Measurements from ENCODE around the gene LTBP1. TPM values are rescaled to one million over a fixed set of nuclear protein-coding genes. Genes with fewer than 3 reads are reported as not detected.

The LTBP1 gene
- polyA plus RNA-seq, 2 donors = 4.3 to 13.9 TPM

- Histone ChIP-seq H3K4me1 (ENCODE audit: control insufficient read depth in 2 of 2, insufficient read depth in 2 of 2, low read length in 1 of 2) (no peaks in the 10 kb centered on the region), H3K27me3 (ENCODE audit: control insufficient read depth in 1 of 2, insufficient read depth in 2 of 2, low read length in 2 of 2) (no peaks in the 10 kb centered on the region), H3K27ac (ENCODE audit: low read depth in 2 of 2, low read length in 1 of 2) (no peak overlapping the region), H3K9me3 (ENCODE audit: control insufficient read depth in 2 of 2, insufficient read depth in 1 of 2, low read depth in 1 of 2, low read length in 1 of 2) (no peaks in the 10 kb centered on the region), H3K36me3 (ENCODE audit: control insufficient read depth in 2 of 2, insufficient read depth in 2 of 2, low read length in 1 of 2) (no peaks in the 10 kb centered on the region), H3K4me3 (ENCODE audit: low read depth in 1 of 2, low read length in 2 of 2) (no peak overlapping the region)
- 46 to 62% methylated on average over 2 of the region's 2 CpGs for WGBS, 2 donors
These were observed 67.5 kb downstream of the LTBP1 start for GRCh38 chr2:33014268-33014667.

- H3K27ac ChIP-seq (ENCODE audit: low read depth in 2 of 2, low read length in 1 of 2) = peak overlapping the region; percentile 1 to 75
- no peak overlapping the region for H3K4me3 ChIP-seq (ENCODE audit: low read depth in 1 of 2, low read length in 2 of 2)
- no peaks in the 10 kb centered on the region for H3K4me1 ChIP-seq (ENCODE audit: control insufficient read depth in 2 of 2, insufficient read depth in 2 of 2, low read length in 1 of 2)
- H3K27me3 ChIP-seq (ENCODE audit: control insufficient read depth in 1 of 2, insufficient read depth in 2 of 2, low read length in 2 of 2) = no peaks in the 10 kb centered on the region
- H3K9me3 ChIP-seq (ENCODE audit: control insufficient read depth in 2 of 2, insufficient read depth in 1 of 2, low read depth in 1 of 2, low read length in 1 of 2) = no peaks in the 10 kb centered on the region
- 55 to 62% methylated on average over 4 of the region's 4 CpGs for WGBS, 2 donors
- no peaks in the 10 kb centered on the region for H3K36me3 ChIP-seq (ENCODE audit: control insufficient read depth in 2 of 2, insufficient read depth in 2 of 2, low read length in 1 of 2)
These were observed 68.8 kb downstream of the LTBP1 start for GRCh38 chr2:33015421-33016142.

- no peaks in the 10 kb centered on the region for H3K9me3 ChIP-seq (ENCODE audit: control insufficient read depth in 2 of 2, insufficient read depth in 1 of 2, low read depth in 1 of 2, low read length in 1 of 2)
- no peaks in the 10 kb centered on the region for H3K27me3 ChIP-seq (ENCODE audit: control insufficient read depth in 1 of 2, insufficient read depth in 2 of 2, low read length in 2 of 2)
- H3K36me3 ChIP-seq (ENCODE audit: control insufficient read depth in 2 of 2, insufficient read depth in 2 of 2, low read length in 1 of 2) = no peaks in the 10 kb centered on the region
- no peaks in the 10 kb centered on the region for H3K4me1 ChIP-seq (ENCODE audit: control insufficient read depth in 2 of 2, insufficient read depth in 2 of 2, low read length in 1 of 2)
- H3K27ac ChIP-seq (ENCODE audit: low read depth in 2 of 2, low read length in 1 of 2) = no peak overlapping the region
- H3K4me3 ChIP-seq (ENCODE audit: low read depth in 1 of 2, low read length in 2 of 2) = no peak overlapping the region
- 85 to 96% methylated on average over 2 of the region's 2 CpGs for WGBS, 2 donors
These were observed 71.5 kb downstream of the LTBP1 start for GRCh38 chr2:33018271-33018670.

GRCh38 chr2:33019796-33020195, 73.0 kb downstream of the LTBP1 start:
- Histone ChIP-seq H3K27ac (ENCODE audit: low read depth in 2 of 2, low read length in 1 of 2) (no peak overlapping the region), H3K4me3 (ENCODE audit: low read depth in 1 of 2, low read length in 2 of 2) (no peak overlapping the region), H3K9me3 (ENCODE audit: control insufficient read depth in 2 of 2, insufficient read depth in 1 of 2, low read depth in 1 of 2, low read length in 1 of 2) (peaks cover 2 to 3% of the 10 kb centered on the region in 2 donors), H3K4me1 (ENCODE audit: control insufficient read depth in 2 of 2, insufficient read depth in 2 of 2, low read length in 1 of 2) (no peaks in the 10 kb centered on the region), H3K27me3 (ENCODE audit: control insufficient read depth in 1 of 2, insufficient read depth in 2 of 2, low read length in 2 of 2) (no peaks in the 10 kb centered on the region), H3K36me3 (ENCODE audit: control insufficient read depth in 2 of 2, insufficient read depth in 2 of 2, low read length in 1 of 2) (no peaks in the 10 kb centered on the region)
- WGBS, 2 donors = 94 to 96% methylated on average over 7 of the region's 7 CpGs

- Histone ChIP-seq H3K27ac (ENCODE audit: low read depth in 2 of 2, low read length in 1 of 2) (no peak overlapping the region), H3K27me3 (ENCODE audit: control insufficient read depth in 1 of 2, insufficient read depth in 2 of 2, low read length in 2 of 2) (no peaks in the 10 kb centered on the region), H3K4me3 (ENCODE audit: low read depth in 1 of 2, low read length in 2 of 2) (no peak overlapping the region), H3K4me1 (ENCODE audit: control insufficient read depth in 2 of 2, insufficient read depth in 2 of 2, low read length in 1 of 2) (no peaks in the 10 kb centered on the region), H3K36me3 (ENCODE audit: control insufficient read depth in 2 of 2, insufficient read depth in 2 of 2, low read length in 1 of 2) (no peaks in the 10 kb centered on the region), H3K9me3 (ENCODE audit: control insufficient read depth in 2 of 2, insufficient read depth in 1 of 2, low read depth in 1 of 2, low read length in 1 of 2) (peaks cover 3 to 4% of the 10 kb centered on the region in 2 donors)
- 81 to 89% methylated on average over 6 of the region's 6 CpGs for WGBS, 2 donors
These were observed 74.1 kb downstream of the LTBP1 start for GRCh38 chr2:33020883-33021282.

- 58 to 60% methylated on average over 5 of the region's 5 CpGs for WGBS, 2 donors
These were observed 74.9 kb downstream of the LTBP1 start for GRCh38 chr2:33021542-33022227.

GRCh38 chr2:33022395-33022985, 75.7 kb downstream of the LTBP1 start:
- Histone ChIP-seq H3K36me3 (ENCODE audit: control insufficient read depth in 2 of 2, insufficient read depth in 2 of 2, low read length in 1 of 2) (no peaks in the 10 kb centered on the region), H3K9me3 (ENCODE audit: control insufficient read depth in 2 of 2, insufficient read depth in 1 of 2, low read depth in 1 of 2, low read length in 1 of 2) (peaks cover 3 to 4% of the 10 kb centered on the region in 2 donors), H3K27ac (ENCODE audit: low read depth in 2 of 2, low read length in 1 of 2) (no peak overlapping the region), H3K4me3 (ENCODE audit: low read depth in 1 of 2, low read length in 2 of 2) (no peak overlapping the region), H3K4me1 (ENCODE audit: control insufficient read depth in 2 of 2, insufficient read depth in 2 of 2, low read length in 1 of 2) (no peaks in the 10 kb centered on the region), H3K27me3 (ENCODE audit: control insufficient read depth in 1 of 2, insufficient read depth in 2 of 2, low read length in 2 of 2) (no peaks in the 10 kb centered on the region)
- 70 to 81% methylated on average over 2 of the region's 2 CpGs for WGBS, 2 donors

More at GRCh38 chr2:33021542-33022227, 74.9 kb downstream of the LTBP1 start:
- Histone ChIP-seq H3K36me3 (ENCODE audit: control insufficient read depth in 2 of 2, insufficient read depth in 2 of 2, low read length in 1 of 2) (no peaks in the 10 kb centered on the region), H3K27me3 (ENCODE audit: control insufficient read depth in 1 of 2, insufficient read depth in 2 of 2, low read length in 2 of 2) (no peaks in the 10 kb centered on the region), H3K27ac (ENCODE audit: low read depth in 2 of 2, low read length in 1 of 2) (no peak overlapping the region), H3K9me3 (ENCODE audit: control insufficient read depth in 2 of 2, insufficient read depth in 1 of 2, low read depth in 1 of 2, low read length in 1 of 2) (peaks cover 3 to 4% of the 10 kb centered on the region in 2 donors), H3K4me3 (ENCODE audit: low read depth in 1 of 2, low read length in 2 of 2) (no peak overlapping the region), H3K4me1 (ENCODE audit: control insufficient read depth in 2 of 2, insufficient read depth in 2 of 2, low read length in 1 of 2) (no peaks in the 10 kb centered on the region)

GRCh38 chr2:33022989-33023727, 76.4 kb downstream of the LTBP1 start:
- H3K9me3 ChIP-seq (ENCODE audit: control insufficient read depth in 2 of 2, insufficient read depth in 1 of 2, low read depth in 1 of 2, low read length in 1 of 2) = peaks cover 3 to 4% of the 10 kb centered on the region in 2 donors
- 46 to 48% methylated on average over 6 of the region's 6 CpGs for WGBS, 2 donors
- no peaks in the 10 kb centered on the region for H3K27me3 ChIP-seq (ENCODE audit: control insufficient read depth in 1 of 2, insufficient read depth in 2 of 2, low read length in 2 of 2)

GRCh38 chr2:33023728-33024500, 77.2 kb downstream of the LTBP1 start:
- Histone ChIP-seq H3K36me3 (ENCODE audit: control insufficient read depth in 2 of 2, insufficient read depth in 2 of 2, low read length in 1 of 2) (no peaks in the 10 kb centered on the region), H3K4me3 (ENCODE audit: low read depth in 1 of 2, low read length in 2 of 2) (no peak overlapping the region), H3K27me3 (ENCODE audit: control insufficient read depth in 1 of 2, insufficient read depth in 2 of 2, low read length in 2 of 2) (no peaks in the 10 kb centered on the region), H3K9me3 (ENCODE audit: control insufficient read depth in 2 of 2, insufficient read depth in 1 of 2, low read depth in 1 of 2, low read length in 1 of 2) (peaks cover 3 to 4% of the 10 kb centered on the region in 2 donors), H3K27ac (ENCODE audit: low read depth in 2 of 2, low read length in 1 of 2) (no peak overlapping the region), H3K4me1 (ENCODE audit: control insufficient read depth in 2 of 2, insufficient read depth in 2 of 2, low read length in 1 of 2) (no peaks in the 10 kb centered on the region)
- WGBS, 2 donors = 88 to 95% methylated on average over 2 of the region's 2 CpGs

More at GRCh38 chr2:33022989-33023727, 76.4 kb downstream of the LTBP1 start:
- no peaks in the 10 kb centered on the region for H3K36me3 ChIP-seq (ENCODE audit: control insufficient read depth in 2 of 2, insufficient read depth in 2 of 2, low read length in 1 of 2)
- no peak overlapping the region for H3K4me3 ChIP-seq (ENCODE audit: low read depth in 1 of 2, low read length in 2 of 2)
- H3K4me1 ChIP-seq (ENCODE audit: control insufficient read depth in 2 of 2, insufficient read depth in 2 of 2, low read length in 1 of 2) = no peaks in the 10 kb centered on the region
- no peak overlapping the region for H3K27ac ChIP-seq (ENCODE audit: low read depth in 2 of 2, low read length in 1 of 2)

Measured in esophagus (tissue), 2 donors.